Measurements from ENCODE around the gene TFAP2A.

The TFAP2A gene

GRCh38 chr6:10449751-10450150 is 34.9 kb upstream of the TFAP2A start:
- no peak overlapping the region for H3K4me2 ChIP-seq (ENCODE audit: low read depth, low read length, poor library complexity, severe bottlenecking)
- no peak overlapping the region for H3K27ac ChIP-seq (ENCODE audit: low read depth, low read length)
- no peaks in the 10 kb centered on the region for H3K36me3 ChIP-seq (ENCODE audit: low read length)
- H3K9me2 ChIP-seq (replicated peaks; ENCODE audit: insufficient read depth, low read length), result no peaks in the 10 kb centered on the region
- no peaks in the 10 kb centered on the region for H3K79me2 ChIP-seq (ENCODE audit: insufficient read depth, low read length)
- no peak for TF ChIP-seq CTCF (IDR thresholded peaks at IDR 0.05; ENCODE audit: insufficient read depth, low read length, poor library complexity, severe bottlenecking)
- no peak overlapping the region for H3K4me3 ChIP-seq (ENCODE audit: insufficient read depth, low read length, poor library complexity, severe bottlenecking)
- H4K20me1 ChIP-seq (ENCODE audit: low read depth, low read length), result no peaks in the 10 kb centered on the region
- H3K27me3 ChIP-seq (ENCODE audit: low read length), result no peaks in the 10 kb centered on the region
- no peaks in the 10 kb centered on the region for H3K9me3 ChIP-seq (ENCODE audit: insufficient read depth, low read length)
- H2AFZ ChIP-seq (ENCODE audit: low read depth, low read length, severe bottlenecking), result no peak overlapping the region
- no peaks in the 10 kb centered on the region for H3F3A ChIP-seq (ENCODE audit: insufficient read depth)
- H3K9ac ChIP-seq (ENCODE audit: low read length), result no peak overlapping the region

- H3K9me2 ChIP-seq (replicated peaks; ENCODE audit: insufficient read depth, low read length), result no peaks in the 10 kb centered on the region
- H3K36me3 ChIP-seq (ENCODE audit: low read length), result no peaks in the 10 kb centered on the region
- H2AFZ ChIP-seq (ENCODE audit: low read depth, low read length, severe bottlenecking), result no peak overlapping the region
- H3K27ac ChIP-seq (ENCODE audit: low read depth, low read length), result no peak overlapping the region
- H3K79me2 ChIP-seq (ENCODE audit: insufficient read depth, low read length), result no peaks in the 10 kb centered on the region
- H3K4me3 ChIP-seq (ENCODE audit: insufficient read depth, low read length, poor library complexity, severe bottlenecking), result no peak overlapping the region
- no peaks in the 10 kb centered on the region for H3K9me3 ChIP-seq (ENCODE audit: insufficient read depth, low read length)
- H3K4me2 ChIP-seq (ENCODE audit: low read depth, low read length, poor library complexity, severe bottlenecking), result no peak overlapping the region
- TF ChIP-seq EZH2phosphoT487 (conservative IDR thresholded peaks at IDR 0.05; ENCODE audit: low read length) (no peak), CTCF (IDR thresholded peaks at IDR 0.05; ENCODE audit: insufficient read depth, low read length, poor library complexity, severe bottlenecking) (no peak)
- no peaks in the 10 kb centered on the region for H4K20me1 ChIP-seq (ENCODE audit: low read depth, low read length)
- H3F3A ChIP-seq (ENCODE audit: insufficient read depth), result no peaks in the 10 kb centered on the region
- H3K27me3 ChIP-seq (ENCODE audit: low read length), result no peaks in the 10 kb centered on the region
- no peak overlapping the region for H3K9ac ChIP-seq (ENCODE audit: low read length)
Observed at GRCh38 chr6:10448096-10448495, 33.2 kb upstream of the TFAP2A start.

GRCh38 chr6:10446548-10446947 is 31.7 kb upstream of the TFAP2A start:
- no peak overlapping the region for H2AFZ ChIP-seq (ENCODE audit: low read depth, low read length, severe bottlenecking)
- no peak overlapping the region for H3K4me2 ChIP-seq (ENCODE audit: low read depth, low read length, poor library complexity, severe bottlenecking)
- no peak overlapping the region for H3K4me3 ChIP-seq (ENCODE audit: insufficient read depth, low read length, poor library complexity, severe bottlenecking)
- H4K20me1 ChIP-seq (ENCODE audit: low read depth, low read length), result no peaks in the 10 kb centered on the region
- H3K36me3 ChIP-seq (ENCODE audit: low read length), result no peaks in the 10 kb centered on the region
- H3K9me2 ChIP-seq (replicated peaks; ENCODE audit: insufficient read depth, low read length), result no peaks in the 10 kb centered on the region
- 0 out of 2 replicates have a peak, but pooled peaks cover 3% of the 10 kb centered on the region for H3K9me3 ChIP-seq (ENCODE audit: insufficient read depth, low read length)
- H3K9ac ChIP-seq (ENCODE audit: low read length), result no peak overlapping the region
- H3K79me2 ChIP-seq (ENCODE audit: insufficient read depth, low read length), result no peaks in the 10 kb centered on the region
- TF ChIP-seq CTCF (IDR thresholded peaks at IDR 0.05; ENCODE audit: insufficient read depth, low read length, poor library complexity, severe bottlenecking) (no peak), EZH2phosphoT487 (conservative IDR thresholded peaks at IDR 0.05; ENCODE audit: low read length) (no peak)
- H3K27me3 ChIP-seq (ENCODE audit: low read length), result no peaks in the 10 kb centered on the region
- H3K27ac ChIP-seq (ENCODE audit: low read depth, low read length), result no peak overlapping the region
- no peaks in the 10 kb centered on the region for H3F3A ChIP-seq (ENCODE audit: insufficient read depth)

GRCh38 chr6:10441655-10442009 is 26.8 kb upstream of the TFAP2A start:
- no peaks in the 10 kb centered on the region for H3K36me3 ChIP-seq (ENCODE audit: low read length)
- no peak for TF ChIP-seq CTCF (IDR thresholded peaks at IDR 0.05; ENCODE audit: insufficient read depth, low read length, poor library complexity, severe bottlenecking)
- no peak for TF ChIP-seq EZH2phosphoT487 (conservative IDR thresholded peaks at IDR 0.05; ENCODE audit: low read length)
- no peak overlapping the region for H3K4me3 ChIP-seq (ENCODE audit: insufficient read depth, low read length, poor library complexity, severe bottlenecking)
- no peaks in the 10 kb centered on the region for H3F3A ChIP-seq (ENCODE audit: insufficient read depth)
- H3K79me2 ChIP-seq (ENCODE audit: insufficient read depth, low read length), result no peaks in the 10 kb centered on the region
- no peak overlapping the region for H2AFZ ChIP-seq (ENCODE audit: low read depth, low read length, severe bottlenecking)
- no peaks in the 10 kb centered on the region for H3K9me2 ChIP-seq (replicated peaks; ENCODE audit: insufficient read depth, low read length)
- H4K20me1 ChIP-seq (ENCODE audit: low read depth, low read length), result no peaks in the 10 kb centered on the region
- 0 out of 2 replicates have a peak, but pooled peaks cover 9% of the 10 kb centered on the region for H3K9me3 ChIP-seq (ENCODE audit: insufficient read depth, low read length)
- no peak overlapping the region for H3K9ac ChIP-seq (ENCODE audit: low read length)
- no peak overlapping the region for H3K27ac ChIP-seq (ENCODE audit: low read depth, low read length)
- H3K4me2 ChIP-seq (ENCODE audit: low read depth, low read length, poor library complexity, severe bottlenecking), result no peak overlapping the region
- H3K27me3 ChIP-seq (ENCODE audit: low read length), result no peaks in the 10 kb centered on the region

Data from SU-DHL-6 (cell line).